HG03066 (cell line): ENCODE results near the gene TMEM63B.
"Not testable (repeated sequence)": the region's sequence is repeated elsewhere in the genome, so short reads cannot be mapped to it uniquely, and the experiment has no call there.

Experiments
- ATAC-seq: cut with Tn5 transposase; IDR thresholded peaks from one replicate; pipeline ENCODE4 v1.9.1; 2021; ENCODE audit warnings: low read depth; ENCODE audit not compliant: unreplicated experiment

TMEM63B gene

DNA sequence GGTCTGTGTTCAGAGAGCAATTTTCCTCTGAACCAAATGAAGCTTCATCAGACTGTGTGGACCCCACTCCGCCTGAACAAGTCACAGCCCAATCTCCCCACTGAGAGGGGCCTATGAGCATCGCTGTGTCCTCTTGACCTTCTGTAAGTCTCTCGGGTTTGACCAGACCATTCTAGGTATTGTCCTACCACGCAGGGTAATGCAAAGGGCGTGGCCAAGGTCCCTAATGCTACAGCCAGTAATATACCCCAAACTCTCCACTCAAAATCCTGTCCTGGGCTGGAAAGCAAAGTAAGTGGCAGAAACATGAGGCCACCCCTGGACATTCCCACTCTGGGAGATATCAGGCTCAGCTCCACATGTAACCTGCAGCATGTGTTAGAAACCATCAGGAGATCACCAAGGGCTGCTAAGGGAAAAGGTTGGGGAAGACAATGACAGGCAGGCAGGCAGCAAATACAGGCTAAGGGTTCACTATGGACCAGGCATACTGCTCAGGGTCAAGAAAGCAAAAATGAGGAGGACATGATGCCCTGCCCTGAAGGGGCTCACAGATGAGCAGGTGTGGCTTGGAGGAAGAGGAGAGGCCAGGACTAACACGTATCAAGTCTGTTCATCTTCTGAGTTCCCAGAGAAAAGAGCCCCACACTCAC, 33.5 kb upstream of the TMEM63B start:
- ATAC-seq, result no peak

DNA sequence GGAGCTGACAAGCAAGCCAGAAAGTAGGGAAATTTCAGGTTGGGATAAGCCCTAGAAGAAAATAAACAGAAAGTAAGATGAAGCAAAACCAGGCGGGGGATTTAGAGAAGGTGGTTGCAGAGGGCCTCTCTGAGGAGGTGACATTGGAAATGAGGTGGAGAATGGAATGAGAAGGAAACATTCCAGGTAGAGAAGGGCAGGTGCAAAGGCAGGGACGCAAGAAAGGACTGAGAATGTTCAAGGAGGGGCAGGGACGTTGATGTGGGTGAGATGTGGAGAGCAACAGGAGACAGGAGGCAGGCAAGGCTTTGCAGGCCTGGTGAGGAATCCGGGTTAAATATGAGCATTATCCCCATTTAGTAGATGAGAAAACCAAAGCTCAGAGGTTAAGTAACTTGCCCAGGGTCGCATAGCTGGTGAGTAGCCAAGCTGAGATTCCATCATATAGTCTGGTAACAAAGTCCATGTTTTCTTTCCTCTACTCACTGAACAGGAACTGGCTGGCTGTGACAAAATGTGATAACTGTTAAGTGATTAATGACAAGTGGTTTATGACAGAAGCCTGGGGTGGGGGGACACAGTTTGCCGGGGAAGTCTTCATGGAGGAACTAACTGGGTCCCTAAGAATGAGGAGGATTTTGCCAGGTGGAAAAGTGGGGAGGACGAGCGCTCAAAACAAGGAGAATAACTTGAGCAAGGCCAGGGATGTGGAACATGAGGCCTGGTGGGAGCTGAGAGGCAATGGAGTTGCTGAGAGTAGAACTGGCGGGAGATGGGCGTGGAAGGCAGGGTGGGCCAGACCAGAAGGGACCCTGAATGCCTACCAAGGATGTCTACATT, 32.7 kb upstream of the TMEM63B start:
- no peak for ATAC-seq

DNA sequence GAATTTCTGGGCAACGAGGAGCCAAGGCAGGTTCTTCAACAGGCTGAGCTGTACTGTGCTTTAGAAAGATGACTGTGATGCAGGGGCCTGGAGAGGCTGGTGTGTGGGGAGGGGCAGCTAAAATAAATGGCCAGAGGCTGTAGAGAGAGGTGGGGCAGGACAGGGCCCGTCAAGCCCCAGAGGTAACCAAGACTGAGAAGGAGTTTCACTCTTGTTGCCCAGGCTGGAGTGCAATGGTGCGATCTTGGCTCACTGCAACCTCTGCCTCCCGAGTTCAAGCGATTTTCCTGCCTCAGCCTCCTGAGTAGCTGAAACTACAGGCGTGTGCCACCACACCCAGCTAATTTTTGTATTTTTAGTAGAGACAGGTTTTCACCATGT, 32.1 kb upstream of the TMEM63B start:
- not testable (repeated sequence) for ATAC-seq

DNA sequence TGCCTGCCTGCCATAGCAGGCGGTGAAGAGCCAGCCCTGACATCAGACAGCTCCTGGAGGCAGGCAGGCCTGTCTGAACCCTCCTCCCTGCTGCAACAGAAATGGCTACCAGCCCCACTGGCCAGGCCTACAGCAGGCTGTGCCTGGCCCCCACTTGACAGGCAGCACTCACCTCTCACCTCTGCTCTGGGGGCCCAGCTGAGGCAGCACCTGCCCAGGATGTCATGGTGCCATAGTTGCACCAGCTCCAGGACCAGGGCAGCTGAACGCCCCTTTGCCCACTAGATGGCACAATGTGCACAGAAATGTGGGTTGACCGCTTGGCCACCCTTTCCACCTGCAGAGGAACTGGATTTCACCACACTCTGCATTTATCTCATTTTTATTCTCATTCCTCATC, 30.7 kb upstream of the TMEM63B start:
- ATAC-seq, result no peak

DNA sequence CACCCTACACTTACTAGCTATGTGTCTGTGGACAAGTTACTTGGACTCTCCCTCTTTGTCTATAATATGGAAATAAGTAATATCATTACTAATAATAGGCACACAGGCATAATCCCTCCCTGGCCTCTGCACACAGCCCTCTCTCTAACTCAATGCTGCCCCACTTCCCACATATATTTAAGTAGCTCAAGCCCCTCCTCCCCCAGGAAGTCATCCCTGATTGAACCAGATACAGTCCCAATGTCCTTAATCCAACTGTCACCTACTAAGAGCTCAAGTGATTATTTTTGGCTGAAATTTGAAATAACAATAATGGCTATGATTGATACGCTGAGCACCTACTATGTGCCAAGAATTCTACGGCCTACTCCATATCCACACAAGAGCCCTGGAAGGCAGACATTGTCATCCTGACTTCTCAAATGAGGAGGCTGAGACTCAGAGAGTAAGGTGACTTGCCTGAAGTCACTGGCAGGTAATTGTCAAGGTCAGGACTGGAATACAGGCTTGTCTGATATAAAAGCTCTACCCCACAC, 29.5 kb upstream of the TMEM63B start:
- ATAC-seq, result no peak

DNA sequence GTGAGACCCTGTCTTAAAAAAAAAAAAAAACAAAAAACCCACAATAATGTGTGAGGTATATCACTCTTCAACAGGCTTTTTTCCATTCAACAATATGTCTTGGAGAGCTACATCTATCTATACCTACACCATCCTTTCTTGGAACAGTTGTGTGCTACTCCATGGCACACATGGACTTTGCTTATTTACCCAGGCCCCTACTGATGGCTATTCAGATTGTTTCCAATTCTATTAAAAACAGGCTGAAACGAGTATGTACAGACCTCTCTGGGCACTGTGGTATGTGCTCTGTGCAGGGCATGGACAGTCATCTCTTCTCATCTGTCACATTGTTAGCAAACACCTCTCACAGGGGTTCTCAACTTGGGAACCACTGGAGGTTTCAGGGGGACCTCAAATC, 28.2 kb upstream of the TMEM63B start:
- no peak for ATAC-seq

DNA sequence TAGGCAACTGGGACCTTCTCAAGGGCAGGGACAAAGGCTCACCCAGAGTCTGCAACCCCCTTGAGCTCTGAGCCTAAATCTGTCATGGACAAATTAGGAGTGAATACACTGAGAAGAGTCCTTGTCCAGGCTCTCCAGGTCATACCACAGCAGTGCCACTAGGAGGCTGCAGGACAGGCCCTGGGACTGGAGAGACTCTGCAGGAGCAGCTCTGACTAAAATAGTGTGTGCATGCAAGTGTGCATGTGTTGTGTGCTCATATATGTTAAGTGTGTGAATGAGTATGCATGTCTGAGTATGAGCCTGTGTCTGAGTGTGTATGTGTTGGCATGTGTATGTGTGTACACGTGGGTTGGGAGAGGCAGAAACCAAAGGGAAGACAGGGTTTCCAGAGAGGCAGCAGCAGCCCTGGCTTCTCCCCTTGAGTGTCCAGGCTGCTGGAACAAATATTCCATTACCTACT, 27.2 kb upstream of the TMEM63B start:
- ATAC-seq, result no peak

DNA sequence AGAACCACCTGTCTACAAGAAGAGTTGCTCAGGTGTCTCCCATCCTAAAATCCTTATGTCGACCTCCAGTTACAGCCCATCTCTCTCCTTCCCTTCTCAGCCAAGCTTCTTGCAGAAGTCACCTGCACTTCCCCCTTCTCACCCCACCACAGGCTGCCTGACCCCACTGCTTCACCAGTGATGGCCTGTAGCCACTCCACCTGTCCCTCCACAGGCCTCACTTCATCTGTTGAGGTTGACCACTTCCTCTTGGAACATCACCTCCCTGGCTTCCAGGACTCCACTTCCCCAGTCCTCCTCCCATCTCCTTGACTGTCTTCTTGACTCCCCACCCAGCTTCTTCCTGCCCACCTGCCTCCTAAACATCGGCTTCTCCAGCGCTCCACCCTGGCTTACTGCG, 25.5 kb upstream of the TMEM63B start:
- ATAC-seq, result no peak

DNA sequence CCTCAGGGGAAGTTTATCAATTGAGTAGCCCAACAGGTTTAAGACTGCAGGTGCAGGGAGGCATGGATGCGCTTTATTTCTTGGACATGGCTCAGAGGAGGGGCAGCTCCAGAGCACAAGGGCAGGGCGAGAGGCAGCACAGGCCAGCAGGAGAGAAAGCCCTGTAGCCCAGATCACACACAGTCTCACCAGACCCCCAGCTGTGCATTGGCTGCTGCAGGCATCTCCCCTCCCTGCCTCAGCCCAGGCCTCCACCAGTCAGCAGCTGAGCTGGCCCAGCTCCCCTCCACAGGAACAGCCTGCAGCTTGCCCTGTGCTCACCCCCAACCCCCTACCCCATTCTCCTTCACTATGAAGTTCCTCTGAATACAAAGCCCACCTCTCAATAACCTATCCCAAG, 24.8 kb upstream of the TMEM63B start:
- no peak for ATAC-seq

DNA sequence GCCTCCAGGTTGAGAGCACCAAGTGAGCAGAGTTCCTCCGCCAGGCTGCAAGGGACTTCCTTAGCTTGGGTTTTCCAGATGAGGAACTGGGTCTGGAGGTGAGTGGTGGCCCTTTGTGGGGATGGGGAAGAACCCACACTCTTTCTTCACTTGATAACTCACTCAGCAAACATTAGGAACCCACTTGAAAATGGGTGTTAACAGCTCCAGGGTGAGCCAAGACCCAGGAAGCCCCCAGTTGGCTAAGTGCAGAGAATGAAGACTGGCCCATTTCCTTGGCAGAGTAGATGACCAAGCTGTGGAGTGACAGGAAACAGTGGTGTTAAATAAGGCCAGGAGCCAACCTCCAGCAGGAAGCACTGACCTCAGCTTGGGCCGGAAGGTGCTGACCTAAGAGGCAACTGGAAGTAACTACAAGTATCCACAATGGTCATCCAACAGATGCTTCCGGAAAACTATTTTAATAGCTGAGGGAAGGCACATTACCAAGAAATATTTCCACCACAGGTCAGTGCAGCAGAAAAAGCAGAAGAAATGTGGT, 22.8 kb upstream of the TMEM63B start:
- no peak for ATAC-seq

DNA sequence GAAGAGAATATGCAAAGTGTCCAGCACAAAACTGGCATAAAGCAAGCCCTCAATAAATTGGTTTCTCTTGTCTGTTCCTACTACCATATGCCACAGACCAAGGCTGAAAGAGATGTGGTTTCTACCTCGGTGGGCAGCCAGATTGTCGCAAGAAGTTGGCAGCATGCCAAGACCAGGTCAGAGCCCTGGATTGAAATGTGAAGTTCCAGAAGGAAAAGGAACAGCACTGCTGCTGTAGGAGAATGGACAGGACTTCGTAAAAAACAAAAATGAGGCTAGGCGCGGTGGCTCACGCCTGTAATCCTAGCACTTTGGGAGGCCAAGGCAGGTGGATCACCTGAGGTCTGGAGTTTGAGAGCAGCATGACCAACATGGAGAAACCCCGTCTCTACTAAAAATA, 22.2 kb upstream of the TMEM63B start:
- no peak for ATAC-seq

DNA sequence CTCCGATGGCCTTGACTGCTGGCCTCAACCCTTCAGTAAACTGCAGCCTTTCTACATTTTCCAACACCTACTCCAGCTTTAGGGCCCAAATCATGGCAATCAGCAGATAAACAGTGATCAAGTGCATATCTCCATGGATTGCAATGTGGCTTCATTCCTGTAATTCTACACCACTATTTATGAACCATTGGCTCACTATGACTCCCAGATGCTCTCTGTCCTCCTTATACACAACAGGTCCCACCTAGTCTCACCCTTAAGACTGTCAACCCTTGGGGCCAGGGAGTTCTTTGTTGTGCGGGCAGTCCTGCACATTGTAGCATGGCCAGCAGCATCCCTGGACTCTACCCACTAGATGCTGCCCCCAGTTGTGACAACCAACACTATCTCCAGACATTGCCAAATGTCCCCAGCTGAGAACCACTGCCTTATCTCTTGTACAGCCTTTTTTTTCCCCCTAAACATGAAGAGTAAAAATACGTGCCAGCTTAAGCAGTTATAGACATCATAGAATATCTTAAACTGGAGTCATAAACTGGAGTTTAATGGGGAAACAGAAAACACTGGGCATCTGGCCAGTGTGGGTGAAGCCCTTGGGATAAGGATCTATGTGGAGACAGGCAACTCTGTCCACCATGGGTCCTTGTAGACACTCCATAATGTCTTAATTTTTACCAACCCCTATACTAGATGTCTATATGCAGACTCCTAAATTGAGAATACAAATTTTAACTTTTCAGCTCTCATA, 21.2 kb upstream of the TMEM63B start:
- ATAC-seq, result no peak

DNA sequence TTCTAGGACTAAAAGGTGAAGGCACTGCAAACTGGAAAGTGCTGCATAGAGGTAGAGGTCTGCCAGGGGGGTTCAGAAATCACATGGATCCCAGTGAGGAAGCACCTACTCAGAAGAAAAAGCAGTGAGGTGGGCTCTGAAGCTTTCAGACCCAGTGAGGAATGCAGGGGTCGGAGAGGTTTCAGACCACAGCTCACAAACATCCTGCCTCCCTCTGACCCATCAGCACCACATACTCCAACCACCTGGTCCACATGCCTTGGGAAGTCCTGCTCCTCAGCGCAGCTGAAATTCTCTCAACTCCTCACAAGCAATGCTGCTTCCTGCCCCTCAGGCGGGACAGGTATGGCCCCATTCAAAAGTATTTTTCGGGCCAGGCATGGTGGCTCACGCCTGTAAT, 20.3 kb upstream of the TMEM63B start:
- no peak for ATAC-seq

DNA sequence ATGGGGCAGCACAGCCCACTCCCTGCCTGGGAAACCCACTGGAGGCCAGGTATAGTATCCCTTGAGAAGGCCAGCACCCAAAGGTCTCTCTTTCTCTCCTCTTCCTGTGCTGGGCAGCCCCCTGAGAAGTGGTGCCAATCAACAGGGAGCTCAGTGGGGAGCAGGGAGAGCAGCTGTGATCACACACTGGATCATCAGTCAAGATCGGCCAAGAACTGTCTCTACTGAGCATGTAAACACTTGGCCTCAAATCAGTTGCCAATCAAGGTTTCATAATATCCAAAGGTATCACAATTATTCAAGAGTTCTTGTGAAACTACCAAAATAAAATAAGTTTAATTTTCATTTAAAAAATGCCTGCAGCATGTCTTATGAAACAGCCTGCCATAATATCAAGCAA, 18.9 kb upstream of the TMEM63B start:
- ATAC-seq, result no peak

DNA sequence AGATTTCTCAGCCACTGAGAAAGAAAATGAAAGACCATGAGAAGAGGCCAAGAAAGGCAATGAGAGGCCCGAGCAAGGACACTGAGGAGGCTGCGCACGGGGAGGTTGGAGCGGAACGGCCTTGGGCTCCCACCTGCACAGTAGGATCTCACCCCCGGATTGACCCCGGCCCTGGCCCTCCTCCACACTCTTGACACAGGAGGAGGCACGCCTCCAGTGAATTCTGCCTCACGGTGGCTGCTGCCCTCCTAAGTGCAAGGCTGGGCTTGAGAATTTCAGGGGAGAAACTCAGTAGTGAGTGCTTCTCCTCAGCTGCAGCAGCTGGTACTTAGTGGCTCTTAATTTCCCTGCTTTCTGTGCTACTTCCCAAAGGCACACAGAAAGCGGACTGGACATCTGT, 18.1 kb upstream of the TMEM63B start:
- no peak for ATAC-seq

DNA sequence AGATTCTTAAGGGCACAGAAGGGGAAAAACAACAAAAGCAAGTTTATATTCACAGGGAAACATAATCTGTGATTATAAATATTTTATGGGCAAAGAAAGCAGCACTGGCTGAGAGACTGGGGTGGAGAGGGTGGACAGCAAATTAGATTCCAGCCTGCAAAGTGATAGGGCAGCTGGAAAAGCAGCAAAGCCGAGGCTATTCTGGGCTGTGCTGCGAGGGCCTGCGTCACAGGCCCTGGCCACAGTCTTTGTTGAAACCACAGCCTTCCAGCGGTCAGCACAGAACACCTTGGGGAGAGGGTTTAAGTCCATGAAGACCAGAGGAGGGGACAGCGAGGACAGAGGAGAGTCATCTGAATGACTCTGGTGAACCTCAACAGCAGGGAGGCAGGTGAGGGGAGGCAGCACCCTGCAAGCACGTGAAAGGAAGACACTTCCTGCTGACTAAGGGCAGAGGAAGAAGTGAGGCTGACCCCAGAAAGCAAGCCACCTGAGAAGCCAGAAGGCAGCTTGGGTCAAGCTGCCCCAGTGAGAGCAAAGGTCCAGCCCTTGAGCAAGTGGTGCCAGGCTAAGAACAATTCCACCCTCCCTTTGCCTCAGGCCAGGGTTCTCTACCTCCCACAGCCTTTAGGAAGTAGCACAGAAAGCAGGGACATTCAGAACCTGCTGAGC, 17.2 kb upstream of the TMEM63B start:
- ATAC-seq, result no peak

DNA sequence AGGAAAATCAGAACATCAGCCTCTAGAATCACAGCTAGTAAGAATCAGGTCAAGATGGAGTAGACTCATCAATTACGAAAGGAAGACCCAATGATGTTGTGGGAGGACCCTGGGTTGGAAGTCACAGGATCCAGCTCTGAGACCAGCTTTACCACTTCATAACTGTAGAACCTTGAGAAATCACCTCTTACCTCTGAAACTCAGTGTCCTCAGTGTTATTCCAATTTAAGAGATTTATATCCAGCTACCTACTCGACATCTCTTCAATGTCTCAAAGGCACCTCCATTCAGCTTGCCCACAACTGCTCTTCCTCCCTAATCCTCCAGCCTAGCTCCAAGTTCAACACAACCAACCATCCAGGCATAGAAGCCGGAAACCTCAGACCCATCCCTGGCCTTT, 16.4 kb upstream of the TMEM63B start:
- ATAC-seq, result no peak

DNA sequence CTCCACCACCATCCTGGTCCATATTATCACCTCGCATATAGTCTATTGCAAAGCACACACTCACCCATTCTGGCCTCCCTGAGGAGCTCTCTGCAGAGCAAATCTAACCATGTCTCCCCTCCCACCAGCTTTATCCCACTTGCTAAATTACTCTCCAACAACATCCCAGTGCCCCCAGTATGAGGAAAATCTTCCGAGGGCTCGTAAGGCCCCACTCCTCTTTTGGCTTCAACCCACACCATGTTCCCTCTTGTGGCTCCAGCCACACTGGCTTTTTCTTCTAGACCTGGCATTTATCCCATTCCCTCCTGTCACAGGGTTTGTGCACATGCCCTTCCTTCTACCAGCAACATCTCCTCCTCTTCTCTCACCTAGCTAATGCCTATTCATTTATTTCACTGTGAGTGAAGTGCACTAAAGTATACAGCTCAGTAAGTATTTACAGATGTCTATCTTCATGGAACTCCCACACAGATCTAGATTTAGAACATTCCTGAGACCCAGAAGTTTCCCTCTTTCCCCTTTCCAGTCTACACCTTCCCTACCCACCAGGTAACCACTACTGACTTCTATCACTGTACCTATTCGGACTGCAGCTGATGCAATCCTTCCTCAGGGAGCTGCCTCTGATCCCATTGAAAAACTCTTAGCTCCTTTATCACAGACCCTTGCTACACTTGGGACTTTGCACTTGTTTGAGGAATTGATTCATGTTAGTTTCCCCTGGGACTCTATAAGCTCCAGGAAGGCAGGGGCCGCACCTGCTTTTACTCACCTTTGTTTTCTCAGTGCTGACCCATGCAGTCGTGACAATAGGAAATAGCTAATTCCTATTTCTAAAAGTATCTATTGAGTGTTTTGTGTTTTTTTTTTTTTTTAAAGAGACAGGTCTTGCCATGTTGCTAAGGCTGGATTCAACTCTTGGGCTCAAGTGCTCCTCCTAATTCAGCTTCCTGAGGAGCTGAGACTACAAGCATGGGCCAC, 15.6 kb upstream of the TMEM63B start:
- ATAC-seq, result no peak

DNA sequence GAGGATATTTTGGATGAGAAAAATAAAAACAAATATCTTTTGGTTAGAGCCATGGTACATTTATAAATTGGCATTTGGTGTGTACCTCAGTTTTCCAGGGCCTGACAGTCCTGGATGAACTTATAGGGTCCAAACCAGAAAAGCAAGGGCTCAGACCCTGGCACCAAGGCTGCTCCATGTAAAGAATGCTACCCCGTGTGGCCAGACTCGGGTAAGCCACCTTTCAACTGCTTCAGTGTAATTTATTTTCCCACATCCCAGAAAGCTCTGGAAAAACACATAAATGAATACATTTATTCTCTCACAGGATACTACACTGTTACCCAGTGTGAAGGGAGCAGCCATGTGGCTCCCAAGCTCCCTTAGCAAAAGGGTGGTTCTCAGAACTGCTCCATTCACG, 13.9 kb upstream of the TMEM63B start:
- ATAC-seq, result no peak
